ENCODE measurements around the gene MATN1.

The MATN1 gene

GRCh38 chr1:30714536-30715090 lies 8.8 kb downstream of the MATN1 start:
- TF ChIP-seq, protein P1, sequence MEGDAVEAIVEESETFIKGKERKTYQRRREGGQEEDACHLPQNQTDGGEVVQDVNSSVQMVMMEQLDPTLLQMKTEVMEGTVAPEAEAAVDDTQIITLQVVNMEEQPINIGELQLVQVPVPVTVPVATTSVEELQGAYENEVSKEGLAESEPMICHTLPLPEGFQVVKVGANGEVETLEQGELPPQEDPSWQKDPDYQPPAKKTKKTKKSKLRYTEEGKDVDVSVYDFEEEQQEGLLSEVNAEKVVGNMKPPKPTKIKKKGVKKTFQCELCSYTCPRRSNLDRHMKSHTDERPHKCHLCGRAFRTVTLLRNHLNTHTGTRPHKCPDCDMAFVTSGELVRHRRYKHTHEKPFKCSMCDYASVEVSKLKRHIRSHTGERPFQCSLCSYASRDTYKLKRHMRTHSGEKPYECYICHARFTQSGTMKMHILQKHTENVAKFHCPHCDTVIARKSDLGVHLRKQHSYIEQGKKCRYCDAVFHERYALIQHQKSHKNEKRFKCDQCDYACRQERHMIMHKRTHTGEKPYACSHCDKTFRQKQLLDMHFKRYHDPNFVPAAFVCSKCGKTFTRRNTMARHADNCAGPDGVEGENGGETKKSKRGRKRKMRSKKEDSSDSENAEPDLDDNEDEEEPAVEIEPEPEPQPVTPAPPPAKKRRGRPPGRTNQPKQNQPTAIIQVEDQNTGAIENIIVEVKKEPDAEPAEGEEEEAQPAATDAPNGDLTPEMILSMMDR (IDR thresholded peaks at IDR 0.05; ENCODE audit: low read depth, low read length, missing control alignments) = no peak
- H3K4me3 ChIP-seq (ENCODE audit: low read depth, low read length) = no peak overlapping the region
- DNase-seq (ENCODE audit: low read depth) = no peak

GRCh38 chr1:30714025-30714424 lies 9.4 kb downstream of the MATN1 start:
- DNase-seq (ENCODE audit: low read depth) = no peak
- TF ChIP-seq, protein P1 (IDR thresholded peaks at IDR 0.05; ENCODE audit: low read depth, low read length, missing control alignments) = no peak
- H3K4me3 ChIP-seq (ENCODE audit: low read depth, low read length) = no peak overlapping the region

DNA sequence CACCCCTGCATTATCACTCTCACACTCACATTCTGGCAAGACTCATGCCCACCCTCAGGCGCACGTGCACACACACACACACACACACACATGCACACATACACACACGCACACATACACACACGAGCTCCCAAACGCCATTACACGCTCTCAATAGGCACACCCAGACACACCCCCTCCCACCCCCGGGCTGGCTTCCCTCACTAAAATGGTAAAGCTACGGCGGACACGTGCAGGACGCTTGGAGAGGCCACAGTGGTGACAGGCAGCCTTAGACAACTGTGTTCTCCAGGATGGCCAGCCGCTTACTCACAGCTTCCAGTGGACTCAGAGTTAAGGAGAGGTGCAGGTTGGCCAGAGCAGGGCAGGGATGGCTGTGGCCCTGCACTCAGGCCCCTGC lies 10.1 kb downstream of the MATN1 start:
- TF ChIP-seq, protein P1 (IDR thresholded peaks at IDR 0.05; ENCODE audit: low read depth, low read length, missing control alignments) = no peak
- H3K4me3 ChIP-seq (ENCODE audit: low read depth, low read length) = no peak overlapping the region
- DNase-seq (ENCODE audit: low read depth) = no peak

DNA sequence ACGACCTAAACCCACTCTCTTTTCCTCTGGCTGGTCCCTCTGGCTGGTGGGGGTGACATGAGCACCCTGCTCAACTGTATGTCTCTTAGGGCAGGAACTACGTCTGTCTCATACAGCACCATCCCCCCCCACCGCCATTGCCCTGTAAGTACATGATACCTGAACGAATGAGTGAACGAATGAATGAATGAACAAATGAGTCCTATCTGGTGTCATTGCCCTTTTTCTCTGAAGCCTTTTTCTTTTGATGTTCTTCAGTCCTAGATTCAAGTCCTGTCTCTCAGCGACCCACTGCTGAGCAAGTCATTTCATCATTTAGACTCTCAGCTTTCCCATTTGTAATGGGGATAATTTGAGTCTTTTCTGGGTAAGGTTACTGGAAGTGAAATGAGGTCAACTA lies 10.8 kb downstream of the MATN1 start:
- TF ChIP-seq, protein P1 (IDR thresholded peaks at IDR 0.05; ENCODE audit: low read depth, low read length, missing control alignments) = no peak
- DNase-seq (ENCODE audit: low read depth) = no peak
- no peak overlapping the region for H3K4me3 ChIP-seq (ENCODE audit: low read depth, low read length)

DNA sequence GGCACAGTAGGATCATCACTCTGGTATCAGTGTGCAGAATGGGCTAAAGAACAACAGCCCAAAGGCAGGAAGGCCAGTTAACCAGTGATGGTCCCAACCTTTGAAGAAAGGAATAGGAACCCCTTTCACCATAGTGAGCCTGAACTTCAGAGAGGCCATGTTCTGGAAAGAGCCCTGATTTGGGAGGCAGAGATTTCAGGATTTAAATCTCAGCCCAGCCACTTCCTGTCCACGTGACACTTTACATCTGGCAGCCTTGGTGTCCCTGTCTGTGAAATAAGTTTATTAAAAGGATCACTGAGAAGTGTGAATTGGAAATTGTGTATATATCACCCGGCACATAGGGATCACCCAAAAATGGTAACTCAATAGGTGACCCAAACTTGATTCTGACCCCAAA lies 13.0 kb downstream of the MATN1 start:
- DNase-seq (ENCODE audit: low read depth) = no peak
- H3K4me3 ChIP-seq (ENCODE audit: low read depth, low read length) = no peak overlapping the region
- TF ChIP-seq, protein P1 (IDR thresholded peaks at IDR 0.05; ENCODE audit: low read depth, low read length, missing control alignments) = no peak

DNA sequence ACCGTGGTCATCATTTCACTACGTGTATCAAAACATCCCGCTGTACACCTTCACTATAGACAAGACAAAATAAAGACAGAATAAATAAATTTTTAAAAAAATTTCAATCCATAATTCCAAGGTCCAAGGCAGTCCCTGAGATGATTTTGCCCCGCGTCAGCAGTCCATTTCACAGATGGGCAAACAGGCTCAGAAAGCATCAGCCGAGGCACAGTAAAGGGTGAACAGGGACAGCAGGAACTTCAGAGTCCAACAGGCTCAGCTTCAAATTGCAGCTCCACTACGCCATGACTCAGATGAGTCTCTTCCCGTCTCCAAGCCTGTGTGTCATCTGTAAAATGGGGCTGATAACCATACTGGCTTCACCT lies 15.0 kb downstream of the MATN1 start:
- TF ChIP-seq, protein P1 (IDR thresholded peaks at IDR 0.05; ENCODE audit: low read depth, low read length, missing control alignments) = no peak
- no peak for DNase-seq (ENCODE audit: low read depth)
- no peak overlapping the region for H3K4me3 ChIP-seq (ENCODE audit: low read depth, low read length)
